ENCODE measurements around the gene SPAG6.

The SPAG6 gene

GRCh38 chr10:22466763-22467334 is 121.6 kb downstream of the SPAG6 start:
- no peak for TF ChIP-seq PPARA (CRISPR knock-in tag; IDR thresholded peaks at IDR 0.05; ENCODE audit: borderline replicate concordance)
- TF ChIP-seq ZFP30 (CRISPR knock-in tag; IDR thresholded peaks at IDR 0.05), result no peak
- TF ChIP-seq CSDC2 (CRISPR knock-in tag; IDR thresholded peaks at IDR 0.05), result no peak
- no peak for TF ChIP-seq ZC3H10 (CRISPR knock-in tag; IDR thresholded peaks at IDR 0.05)
- no peak for TF ChIP-seq CREB5 (CRISPR knock-in tag; IDR thresholded peaks at IDR 0.05; ENCODE audit: low read depth)
- no peak for TF ChIP-seq ISL1 (CRISPR knock-in tag; IDR thresholded peaks at IDR 0.05)
- TF ChIP-seq ZNF70 (CRISPR knock-in tag; IDR thresholded peaks at IDR 0.05), result no peak
- TF ChIP-seq, protein P1, sequence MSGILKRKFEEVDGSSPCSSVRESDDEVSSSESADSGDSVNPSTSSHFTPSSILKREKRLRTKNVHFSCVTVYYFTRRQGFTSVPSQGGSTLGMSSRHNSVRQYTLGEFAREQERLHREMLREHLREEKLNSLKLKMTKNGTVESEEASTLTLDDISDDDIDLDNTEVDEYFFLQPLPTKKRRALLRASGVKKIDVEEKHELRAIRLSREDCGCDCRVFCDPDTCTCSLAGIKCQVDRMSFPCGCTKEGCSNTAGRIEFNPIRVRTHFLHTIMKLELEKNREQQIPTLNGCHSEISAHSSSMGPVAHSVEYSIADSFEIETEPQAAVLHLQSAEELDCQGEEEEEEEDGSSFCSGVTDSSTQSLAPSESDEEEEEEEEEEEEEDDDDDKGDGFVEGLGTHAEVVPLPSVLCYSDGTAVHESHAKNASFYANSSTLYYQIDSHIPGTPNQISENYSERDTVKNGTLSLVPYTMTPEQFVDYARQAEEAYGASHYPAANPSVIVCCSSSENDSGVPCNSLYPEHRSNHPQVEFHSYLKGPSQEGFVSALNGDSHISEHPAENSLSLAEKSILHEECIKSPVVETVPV (CRISPR knock-in tag; IDR thresholded peaks at IDR 0.05), result no peak
- TF ChIP-seq, protein P2, sequence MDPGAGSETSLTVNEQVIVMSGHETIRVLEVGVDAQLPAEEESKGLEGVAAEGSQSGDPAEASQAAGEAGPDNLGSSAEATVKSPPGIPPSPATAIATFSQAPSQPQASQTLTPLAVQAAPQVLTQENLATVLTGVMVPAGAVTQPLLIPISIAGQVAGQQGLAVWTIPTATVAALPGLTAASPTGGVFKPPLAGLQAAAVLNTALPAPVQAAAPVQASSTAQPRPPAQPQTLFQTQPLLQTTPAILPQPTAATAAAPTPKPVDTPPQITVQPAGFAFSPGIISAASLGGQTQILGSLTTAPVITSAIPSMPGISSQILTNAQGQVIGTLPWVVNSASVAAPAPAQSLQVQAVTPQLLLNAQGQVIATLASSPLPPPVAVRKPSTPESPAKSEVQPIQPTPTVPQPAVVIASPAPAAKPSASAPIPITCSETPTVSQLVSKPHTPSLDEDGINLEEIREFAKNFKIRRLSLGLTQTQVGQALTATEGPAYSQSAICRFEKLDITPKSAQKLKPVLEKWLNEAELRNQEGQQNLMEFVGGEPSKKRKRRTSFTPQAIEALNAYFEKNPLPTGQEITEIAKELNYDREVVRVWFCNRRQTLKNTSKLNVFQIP (CRISPR knock-in tag; IDR thresholded peaks at IDR 0.05; ENCODE audit: borderline replicate concordance, low read depth), result no peak
- TF ChIP-seq OSR1 (CRISPR knock-in tag; IDR thresholded peaks at IDR 0.05), result no peak
- no peak for TF ChIP-seq ARNTL (CRISPR knock-in tag; IDR thresholded peaks at IDR 0.05; ENCODE audit: borderline replicate concordance, low read depth)
- TF ChIP-seq SNAI2 (CRISPR knock-in tag; IDR thresholded peaks at IDR 0.05), result no peak
- no peak for ATAC-seq

Data from SK-N-SH treated with all-trans-retinoic acid at 6 μM for 48 hours (cell line).